HG02763 (cell line): ENCODE measurements around the gene EHBP1L1.

Experiments
- ATAC-seq: cut with Tn5 transposase; IDR thresholded peaks from one replicate; pipeline ENCODE4 v1.9.1; 2021; ENCODE audit warnings: mild to moderate bottlenecking, moderate library complexity; ENCODE audit not compliant: unreplicated experiment

Gene EHBP1L1

GRCh38 chr11:65592858-65593517, 17.1 kb downstream of the EHBP1L1 start:
- no peak for ATAC-seq

GRCh38 chr11:65593518-65594414, 17.9 kb downstream of the EHBP1L1 start:
- no peak for ATAC-seq

GRCh38 chr11:65595131-65595530, 19.3 kb downstream of the EHBP1L1 start:
- no peak for ATAC-seq

GRCh38 chr11:65595543-65596281, 19.9 kb downstream of the EHBP1L1 start, which contains the start of gene KCNK7:
KCNK7 (minus strand) TSS chr11:65595800; CDS start chr11:65595772, 28 bp downstream.
- ATAC-seq: no peak

GRCh38 chr11:65596520-65596919, 20.7 kb downstream of the EHBP1L1 start:
- ATAC-seq: no peak

GRCh38 chr11:65598258-65598699, 22.4 kb downstream of the EHBP1L1 start:
- ATAC-seq: no peak

GRCh38 chr11:65599216-65599954, 23.5 kb downstream of the EHBP1L1 start:
- ATAC-seq: no peak

GRCh38 chr11:65599955-65600246, 24.0 kb downstream of the EHBP1L1 start:
- ATAC-seq: no peak

GRCh38 chr11:65604258-65604657, 28.4 kb downstream of the EHBP1L1 start:
- no peak for ATAC-seq

- no peak for ATAC-seq
Measured at GRCh38 chr11:65606876-65607613, 31.2 kb downstream of the EHBP1L1 start.

GRCh38 chr11:65607614-65608426, 32.0 kb downstream of the EHBP1L1 start:
- ATAC-seq: no peak

GRCh38 chr11:65609229-65609628, 33.4 kb downstream of the EHBP1L1 start:
- ATAC-seq: no peak

- no peak for ATAC-seq
Measured at GRCh38 chr11:65609665-65610064, 33.8 kb downstream of the EHBP1L1 start.

- ATAC-seq: no peak
Measured at GRCh38 chr11:65610404-65610803, 34.6 kb downstream of the EHBP1L1 start.

- ATAC-seq: no peak
Measured at GRCh38 chr11:65611028-65611757, 35.3 kb downstream of the EHBP1L1 start.

- no peak for ATAC-seq
Measured at GRCh38 chr11:65611758-65612603, 36.1 kb downstream of the EHBP1L1 start.

- no peak for ATAC-seq
Measured at GRCh38 chr11:65612691-65613090, 36.8 kb downstream of the EHBP1L1 start.
